H1 (cell line): Measurements from ENCODE around the gene GNG12. TPM values are rescaled to one million over a fixed set of nuclear protein-coding genes. Genes with fewer than 3 reads are reported as not detected.

ENCODE experiments used
- BACH1 ChIP-seq: IDR thresholded peaks from 2 replicates; pipeline ENCODE4 v1.6.1; 2012; ENCODE audit warnings: low read length, improper control_type of control experiment
- CBX5 ChIP-seq: fragments of 300-800, 300-1000 bp; sonication (generic); IDR thresholded peaks from 2 replicates; pipeline ENCODE4 v1.7.1; 2016; ENCODE audit warnings: antibody characterized with exemption, low read length, low read depth
- EGR1 ChIP-seq: IDR thresholded peaks from 2 replicates; pipeline ENCODE4 v1.6.1; 2011; ENCODE audit warnings: low read depth, low read length, borderline replicate concordance
- EP300 ChIP-seq, 2 experiments: IDR thresholded peaks; 1 replicate in 1 of 2; 2 replicates in 1 of 2; pipeline ENCODE4 v1.6.1; 2011 to 2012; ENCODE audit warnings: low read depth in 2 of 2, low read length in 2 of 2, mild to moderate bottlenecking in 2 of 2, borderline replicate concordance in 1 of 2, inconsistent platforms in 1 of 2, moderate library complexity in 1 of 2
- GABPA ChIP-seq: IDR thresholded peaks from 2 replicates; pipeline ENCODE4 v1.6.1; 2011; ENCODE audit warnings: mild to moderate bottlenecking, low read length, moderate library complexity, borderline replicate concordance; ENCODE audit not compliant: insufficient read depth
- HDAC6 ChIP-seq: IDR thresholded peaks from one replicate; pipeline ENCODE4 v1.7.1; 2012; ENCODE audit warnings: low read depth, mild to moderate bottlenecking, inconsistent platforms, low read length, moderate library complexity
- SP4 ChIP-seq: IDR thresholded peaks from 2 replicates; pipeline ENCODE4 v1.6.1; 2012; ENCODE audit warnings: low read length, inconsistent platforms
- SRF ChIP-seq: IDR thresholded peaks from 2 replicates; pipeline ENCODE4 v1.6.1; 2011; ENCODE audit warnings: mild to moderate bottlenecking, low read depth, low read length, moderate library complexity
- TEAD4 ChIP-seq: IDR thresholded peaks from 2 replicates; pipeline ENCODE4 v1.6.1; 2012; ENCODE audit warnings: low read depth, low read length, inconsistent platforms, mixed read lengths
- ZNF274 ChIP-seq: IDR thresholded peaks from 2 replicates; pipeline ENCODE4 v1.7.0; 2012; ENCODE audit warnings: low read length, borderline replicate concordance; ENCODE audit errors: extremely low read depth
- polyA plus RNA-seq, 7 experiments: library from polyadenylated mRNA; depleted of rRNA in 3 of 7; stranded (reverse) in 5 of 7; unstranded in 2 of 7; fragments of >200 nt in 5 of 7; fragments of 200-250 nt in 2 of 7; gene quantifications; 1 replicate in 5 of 7; 2 replicates in 1 of 7; 4 replicates in 1 of 7; pipeline versions ENCODE4 v1.2.1 to v1.2.3, GENCODE V29; 2011 to 2013; ENCODE audit warnings: missing spikeins in 2 of 7, mixed read lengths in 2 of 7
- total RNA-seq: library from RNA; stranded (reverse); fragmentation: NEBNext Ultra II Directional; extraction: Animal tissue kit (Norgen Biotek cat#: 25700); gene quantifications from 2 replicates; pipeline ENCODE4 v1.2.1, GENCODE V29; 2021
- TF ChIP-seq, protein P1 (sequence below): fragments of 300-600 bp; sonication (generic); IDR thresholded peaks from 2 replicates; pipeline ENCODE4 v1.7.1; 2012; ENCODE audit warnings: low read length, moderate library complexity, mild to moderate bottlenecking, inconsistent platforms; ENCODE audit not compliant: insufficient replicate concordance
- TF ChIP-seq, protein P2 (sequence below): IDR thresholded peaks from 2 replicates; pipeline ENCODE4 v1.6.1; 2011; ENCODE audit warnings: low read depth, mild to moderate bottlenecking, low read length; ENCODE audit not compliant: insufficient read depth

Gene GNG12
- total and polyA plus RNA-seq, 2 of the 8 experiments (the other 6 are each of a cell fraction or from before 2014, with no cell fraction given): 11.4 to 35.8 TPM

DNA sequence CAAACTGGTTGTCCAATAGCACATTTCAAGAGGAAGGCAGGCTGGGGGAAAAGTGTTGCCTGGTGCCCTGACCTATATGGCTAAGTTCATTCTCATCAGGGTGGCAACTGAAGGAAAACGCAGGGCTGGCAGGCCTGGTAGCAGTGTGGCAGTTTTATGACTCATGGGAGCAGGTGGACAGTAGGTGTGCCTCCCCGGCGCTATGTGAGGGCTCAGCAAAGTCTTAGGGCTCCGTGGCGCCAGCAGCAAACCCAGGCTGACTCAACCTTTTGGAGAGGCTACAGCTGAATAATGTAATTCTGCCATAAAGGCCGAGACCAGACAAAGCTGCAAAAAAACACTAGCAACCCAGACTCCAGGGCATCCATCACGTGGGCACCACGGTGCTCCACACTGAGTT is 124.7 kb downstream of the GNG12 start (continued):
- TF ChIP-seq, protein P1, sequence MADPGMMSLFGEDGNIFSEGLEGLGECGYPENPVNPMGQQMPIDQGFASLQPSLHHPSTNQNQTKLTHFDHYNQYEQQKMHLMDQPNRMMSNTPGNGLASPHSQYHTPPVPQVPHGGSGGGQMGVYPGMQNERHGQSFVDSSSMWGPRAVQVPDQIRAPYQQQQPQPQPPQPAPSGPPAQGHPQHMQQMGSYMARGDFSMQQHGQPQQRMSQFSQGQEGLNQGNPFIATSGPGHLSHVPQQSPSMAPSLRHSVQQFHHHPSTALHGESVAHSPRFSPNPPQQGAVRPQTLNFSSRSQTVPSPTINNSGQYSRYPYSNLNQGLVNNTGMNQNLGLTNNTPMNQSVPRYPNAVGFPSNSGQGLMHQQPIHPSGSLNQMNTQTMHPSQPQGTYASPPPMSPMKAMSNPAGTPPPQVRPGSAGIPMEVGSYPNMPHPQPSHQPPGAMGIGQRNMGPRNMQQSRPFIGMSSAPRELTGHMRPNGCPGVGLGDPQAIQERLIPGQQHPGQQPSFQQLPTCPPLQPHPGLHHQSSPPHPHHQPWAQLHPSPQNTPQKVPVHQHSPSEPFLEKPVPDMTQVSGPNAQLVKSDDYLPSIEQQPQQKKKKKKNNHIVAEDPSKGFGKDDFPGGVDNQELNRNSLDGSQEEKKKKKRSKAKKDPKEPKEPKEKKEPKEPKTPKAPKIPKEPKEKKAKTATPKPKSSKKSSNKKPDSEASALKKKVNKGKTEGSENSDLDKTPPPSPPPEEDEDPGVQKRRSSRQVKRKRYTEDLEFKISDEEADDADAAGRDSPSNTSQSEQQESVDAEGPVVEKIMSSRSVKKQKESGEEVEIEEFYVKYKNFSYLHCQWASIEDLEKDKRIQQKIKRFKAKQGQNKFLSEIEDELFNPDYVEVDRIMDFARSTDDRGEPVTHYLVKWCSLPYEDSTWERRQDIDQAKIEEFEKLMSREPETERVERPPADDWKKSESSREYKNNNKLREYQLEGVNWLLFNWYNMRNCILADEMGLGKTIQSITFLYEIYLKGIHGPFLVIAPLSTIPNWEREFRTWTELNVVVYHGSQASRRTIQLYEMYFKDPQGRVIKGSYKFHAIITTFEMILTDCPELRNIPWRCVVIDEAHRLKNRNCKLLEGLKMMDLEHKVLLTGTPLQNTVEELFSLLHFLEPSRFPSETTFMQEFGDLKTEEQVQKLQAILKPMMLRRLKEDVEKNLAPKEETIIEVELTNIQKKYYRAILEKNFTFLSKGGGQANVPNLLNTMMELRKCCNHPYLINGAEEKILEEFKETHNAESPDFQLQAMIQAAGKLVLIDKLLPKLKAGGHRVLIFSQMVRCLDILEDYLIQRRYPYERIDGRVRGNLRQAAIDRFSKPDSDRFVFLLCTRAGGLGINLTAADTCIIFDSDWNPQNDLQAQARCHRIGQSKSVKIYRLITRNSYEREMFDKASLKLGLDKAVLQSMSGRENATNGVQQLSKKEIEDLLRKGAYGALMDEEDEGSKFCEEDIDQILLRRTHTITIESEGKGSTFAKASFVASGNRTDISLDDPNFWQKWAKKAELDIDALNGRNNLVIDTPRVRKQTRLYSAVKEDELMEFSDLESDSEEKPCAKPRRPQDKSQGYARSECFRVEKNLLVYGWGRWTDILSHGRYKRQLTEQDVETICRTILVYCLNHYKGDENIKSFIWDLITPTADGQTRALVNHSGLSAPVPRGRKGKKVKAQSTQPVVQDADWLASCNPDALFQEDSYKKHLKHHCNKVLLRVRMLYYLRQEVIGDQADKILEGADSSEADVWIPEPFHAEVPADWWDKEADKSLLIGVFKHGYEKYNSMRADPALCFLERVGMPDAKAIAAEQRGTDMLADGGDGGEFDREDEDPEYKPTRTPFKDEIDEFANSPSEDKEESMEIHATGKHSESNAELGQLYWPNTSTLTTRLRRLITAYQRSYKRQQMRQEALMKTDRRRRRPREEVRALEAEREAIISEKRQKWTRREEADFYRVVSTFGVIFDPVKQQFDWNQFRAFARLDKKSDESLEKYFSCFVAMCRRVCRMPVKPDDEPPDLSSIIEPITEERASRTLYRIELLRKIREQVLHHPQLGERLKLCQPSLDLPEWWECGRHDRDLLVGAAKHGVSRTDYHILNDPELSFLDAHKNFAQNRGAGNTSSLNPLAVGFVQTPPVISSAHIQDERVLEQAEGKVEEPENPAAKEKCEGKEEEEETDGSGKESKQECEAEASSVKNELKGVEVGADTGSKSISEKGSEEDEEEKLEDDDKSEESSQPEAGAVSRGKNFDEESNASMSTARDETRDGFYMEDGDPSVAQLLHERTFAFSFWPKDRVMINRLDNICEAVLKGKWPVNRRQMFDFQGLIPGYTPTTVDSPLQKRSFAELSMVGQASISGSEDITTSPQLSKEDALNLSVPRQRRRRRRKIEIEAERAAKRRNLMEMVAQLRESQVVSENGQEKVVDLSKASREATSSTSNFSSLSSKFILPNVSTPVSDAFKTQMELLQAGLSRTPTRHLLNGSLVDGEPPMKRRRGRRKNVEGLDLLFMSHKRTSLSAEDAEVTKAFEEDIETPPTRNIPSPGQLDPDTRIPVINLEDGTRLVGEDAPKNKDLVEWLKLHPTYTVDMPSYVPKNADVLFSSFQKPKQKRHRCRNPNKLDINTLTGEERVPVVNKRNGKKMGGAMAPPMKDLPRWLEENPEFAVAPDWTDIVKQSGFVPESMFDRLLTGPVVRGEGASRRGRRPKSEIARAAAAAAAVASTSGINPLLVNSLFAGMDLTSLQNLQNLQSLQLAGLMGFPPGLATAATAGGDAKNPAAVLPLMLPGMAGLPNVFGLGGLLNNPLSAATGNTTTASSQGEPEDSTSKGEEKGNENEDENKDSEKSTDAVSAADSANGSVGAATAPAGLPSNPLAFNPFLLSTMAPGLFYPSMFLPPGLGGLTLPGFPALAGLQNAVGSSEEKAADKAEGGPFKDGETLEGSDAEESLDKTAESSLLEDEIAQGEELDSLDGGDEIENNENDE: no peak
- TF ChIP-seq HDAC6 (no peak), TEAD4 (no peak), ZNF274 (no peak), BACH1 (no peak), CBX5 (no peak), SRF (no peak), GABPA (no peak), SP4 (no peak), EP300 (IDR thresholded peaks at IDR 0.05; ENCODE audit: borderline replicate concordance in 1 of 2, low read depth in 2 of 2, low read length in 2 of 2) (no peak), EGR1 (no peak)
- TF ChIP-seq, protein P2, sequence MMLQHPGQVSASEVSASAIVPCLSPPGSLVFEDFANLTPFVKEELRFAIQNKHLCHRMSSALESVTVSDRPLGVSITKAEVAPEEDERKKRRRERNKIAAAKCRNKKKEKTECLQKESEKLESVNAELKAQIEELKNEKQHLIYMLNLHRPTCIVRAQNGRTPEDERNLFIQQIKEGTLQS: no peak
